ENCODE results near the gene SMIM7.
"Not testable (repeated sequence)": the region's sequence is repeated elsewhere in the genome, so short reads cannot be mapped to it uniquely, and the experiment has no call there.

Gene SMIM7

DNA sequence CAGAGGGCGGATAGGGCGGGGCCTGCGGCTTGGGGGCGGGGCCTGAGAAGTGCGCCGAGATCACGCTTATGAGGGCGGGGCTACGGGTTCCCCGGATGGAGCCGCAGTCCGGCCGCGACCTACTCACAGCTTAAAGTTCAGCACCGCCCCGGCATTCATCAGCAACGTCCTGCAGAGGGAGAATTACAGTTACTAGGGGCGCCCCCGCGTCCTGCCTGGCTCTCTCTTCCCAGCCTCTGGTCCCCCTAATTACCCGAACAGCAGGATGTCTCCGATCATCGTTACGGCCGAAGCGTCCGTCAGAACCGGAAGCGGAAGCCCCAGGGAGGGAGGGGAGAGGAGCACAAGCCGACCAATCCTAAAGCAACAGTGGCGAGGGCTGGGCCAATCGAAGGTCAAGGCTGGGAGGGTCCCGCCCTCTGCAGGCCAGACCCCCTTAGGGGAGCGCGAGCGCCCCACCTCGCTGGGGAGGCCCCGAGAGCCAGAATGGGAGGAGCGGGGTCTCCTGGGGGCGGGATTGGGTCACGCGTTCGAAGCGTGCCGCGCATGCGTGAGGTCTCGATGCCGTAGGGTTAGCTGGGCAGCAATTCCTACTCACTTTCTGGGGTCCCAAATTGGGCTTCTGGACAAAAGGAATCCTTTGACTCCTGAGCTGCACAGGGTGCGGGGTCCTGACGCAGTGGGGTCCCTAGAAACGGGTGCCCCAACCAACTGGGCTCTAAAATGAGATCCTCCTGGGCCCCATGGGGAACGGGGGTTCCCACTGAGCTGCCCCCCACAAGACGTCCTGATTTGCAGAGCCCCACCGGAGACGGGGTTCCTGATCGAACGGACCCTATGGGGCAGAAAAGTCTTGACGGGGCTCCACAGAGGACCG is at the start of gene SMIM7:
Gene SMIM7 (minus strand): TSS at position 313 of the 877 bp plus-strand sequence. CDS start 34 bp downstream, at position 279.
- DNase-seq (ENCODE audit: low read depth, low spot score): peak; percentile 98

DNA sequence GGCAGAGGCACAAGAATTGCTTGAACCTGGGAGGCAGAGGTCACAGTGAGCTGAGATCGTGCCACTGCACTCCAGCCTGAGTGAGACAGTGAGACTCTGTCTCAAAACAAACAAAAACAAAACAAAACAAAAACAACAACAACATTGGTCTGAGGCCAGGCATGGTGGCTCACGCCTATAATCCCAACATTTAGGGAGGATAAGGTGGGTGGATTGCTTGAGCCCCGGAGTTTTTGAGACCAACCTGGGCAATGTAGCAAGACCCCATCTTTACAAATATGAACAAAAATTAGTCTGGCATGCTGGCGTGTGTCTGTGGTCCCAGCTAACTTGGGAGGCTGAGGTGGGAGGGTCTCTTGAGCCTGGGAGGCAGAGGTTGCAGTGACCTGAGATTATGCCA is 43.7 kb upstream of the SMIM7 start:
- no peak for DNase-seq (ENCODE audit: low read depth, low spot score)

DNA sequence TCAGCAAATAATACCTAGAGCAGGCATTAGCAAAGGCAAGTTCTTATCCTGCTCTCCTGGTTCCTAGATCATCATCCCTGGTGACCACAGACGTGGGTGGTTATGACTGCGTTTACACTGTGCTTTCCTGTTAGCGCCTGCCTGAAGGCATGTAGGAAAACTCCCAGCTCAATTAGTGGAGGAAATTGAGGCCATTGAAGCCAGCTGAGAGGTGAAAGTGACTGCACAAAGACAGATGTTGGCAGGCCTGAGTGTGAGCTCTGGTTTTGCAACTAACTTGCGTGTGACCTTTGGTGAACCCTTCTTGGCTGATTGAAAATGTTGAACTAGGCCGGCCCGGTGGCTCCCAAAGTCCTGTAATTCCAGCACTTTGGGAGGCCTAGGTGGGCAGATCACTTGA is 42.2 kb upstream of the SMIM7 start:
- DNase-seq (ENCODE audit: low read depth, low spot score): no peak

DNA sequence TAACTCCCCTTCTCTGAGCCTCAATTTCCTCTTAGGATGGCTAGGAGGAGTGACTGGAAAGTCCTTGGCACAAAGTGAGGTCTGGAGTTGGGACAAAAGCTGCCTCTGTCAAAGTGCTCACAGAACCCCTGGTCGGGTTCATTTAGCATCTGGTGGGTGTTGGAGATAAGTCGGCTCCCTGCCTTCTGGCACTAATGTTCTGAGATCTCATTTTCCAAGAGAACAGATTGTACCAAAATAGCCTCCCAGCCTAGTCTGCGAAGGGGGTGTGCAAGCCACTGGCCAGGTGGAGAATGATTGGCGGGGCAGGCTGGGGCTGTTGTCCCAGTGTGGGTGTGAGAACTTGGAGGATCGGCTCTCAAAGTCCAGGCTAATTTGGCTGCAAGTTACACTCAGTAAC is 39.0 kb upstream of the SMIM7 start:
- no peak for DNase-seq (ENCODE audit: low read depth, low spot score)

DNA sequence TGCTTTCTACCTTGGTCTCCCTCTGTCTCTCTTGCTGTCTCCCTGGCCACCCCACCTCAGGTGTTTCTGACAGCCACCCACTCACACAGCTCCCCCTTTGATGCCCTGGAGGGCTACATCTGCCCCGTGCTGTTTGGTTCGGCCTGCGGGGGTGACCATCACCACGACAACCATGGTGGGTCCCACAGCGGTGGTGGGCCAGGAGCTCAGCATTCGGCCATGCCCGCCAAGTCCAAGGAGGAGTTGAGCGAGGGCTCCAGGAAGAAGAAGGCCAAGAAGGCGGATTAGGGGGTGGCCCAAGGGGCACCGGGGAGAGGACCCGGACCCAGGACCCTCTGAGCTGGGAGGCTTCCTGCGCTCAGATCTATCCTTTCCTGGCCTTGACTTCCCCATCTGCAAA is 28.1 kb upstream of the SMIM7 start:
- DNase-seq (ENCODE audit: low read depth, low spot score): no peak

DNA sequence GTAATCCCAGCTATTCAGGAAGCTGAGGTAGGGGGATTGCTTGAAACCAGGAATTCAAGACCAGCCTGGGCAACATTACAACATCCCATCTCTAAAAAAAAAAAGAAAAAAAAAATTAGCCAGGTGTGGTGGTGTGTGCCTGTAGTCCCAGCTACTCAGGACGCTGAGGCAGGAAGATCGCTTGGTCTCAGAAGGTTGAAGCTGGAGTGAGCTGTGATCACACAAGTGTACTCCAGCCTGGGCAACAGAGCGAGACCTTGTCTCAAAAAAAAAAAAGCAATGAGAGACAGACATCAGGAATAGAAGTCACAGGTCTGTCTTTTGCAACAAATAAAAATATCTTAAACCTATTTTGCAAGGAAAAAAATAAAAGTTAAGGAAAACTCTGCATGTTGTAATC is 24.3 kb upstream of the SMIM7 start:
- DNase-seq (ENCODE audit: low read depth, low spot score): no peak

DNA sequence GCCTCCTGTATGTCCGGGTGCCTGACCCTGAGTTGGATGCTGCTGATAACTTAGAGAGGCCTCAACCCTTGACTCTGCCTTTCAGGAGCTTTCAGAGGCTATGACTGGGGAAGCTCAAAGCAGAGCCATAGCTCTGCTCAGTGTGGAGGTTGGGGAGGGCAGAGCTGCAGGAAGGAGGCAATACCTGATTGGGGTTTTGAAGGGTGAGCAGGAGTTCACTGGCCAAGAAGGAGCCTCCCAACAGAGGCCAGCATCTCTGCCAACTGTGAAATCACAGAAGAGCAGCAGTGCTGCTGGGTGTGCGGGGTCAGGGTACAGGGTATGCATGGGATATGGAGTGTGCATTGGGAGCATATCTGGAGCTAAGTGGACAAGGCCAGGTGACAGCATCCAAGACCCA is 22.6 kb upstream of the SMIM7 start:
- DNase-seq (ENCODE audit: low read depth, low spot score): no peak

DNA sequence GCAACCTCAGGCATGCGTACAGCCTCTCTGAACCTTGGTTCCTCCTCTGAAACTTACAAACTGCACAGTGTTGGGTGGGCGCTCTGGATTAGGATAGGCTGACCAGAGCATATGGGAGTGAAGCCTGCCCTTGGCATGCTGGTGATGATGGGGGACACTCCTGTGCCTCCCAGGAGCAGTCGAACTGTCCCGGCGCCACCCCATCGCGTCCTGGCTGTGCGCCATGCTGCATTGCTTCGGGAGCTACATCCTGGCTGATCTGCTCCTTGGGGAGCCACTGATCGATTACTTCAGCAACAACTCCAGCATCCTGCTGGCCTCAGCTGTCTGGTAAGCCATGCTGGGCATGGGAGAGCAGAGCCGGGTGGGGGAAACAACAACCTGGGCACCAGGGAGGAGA is 19.9 kb upstream of the SMIM7 start:
- no peak for DNase-seq (ENCODE audit: low read depth, low spot score)

DNA sequence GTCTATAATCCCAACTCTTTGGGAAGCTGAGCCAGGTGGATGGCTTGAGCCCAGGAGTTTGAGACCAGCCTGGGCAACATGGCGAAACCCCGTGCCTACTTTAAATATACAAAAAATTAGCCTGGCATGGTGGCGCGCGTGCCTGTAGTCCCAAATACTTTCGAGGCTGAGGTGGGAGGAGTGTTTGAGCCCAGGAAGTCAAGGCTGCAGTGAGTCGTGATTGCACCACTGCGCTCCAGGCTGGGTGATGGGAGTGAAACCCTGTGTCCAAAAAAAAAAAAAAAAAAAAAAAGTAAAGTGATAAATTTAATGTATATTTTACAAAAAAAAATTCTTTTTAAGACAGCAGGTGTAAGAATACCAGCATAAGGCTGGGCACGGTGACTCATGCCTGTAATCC is 18.6 kb upstream of the SMIM7 start:
- no peak for DNase-seq (ENCODE audit: low read depth, low spot score)

DNA sequence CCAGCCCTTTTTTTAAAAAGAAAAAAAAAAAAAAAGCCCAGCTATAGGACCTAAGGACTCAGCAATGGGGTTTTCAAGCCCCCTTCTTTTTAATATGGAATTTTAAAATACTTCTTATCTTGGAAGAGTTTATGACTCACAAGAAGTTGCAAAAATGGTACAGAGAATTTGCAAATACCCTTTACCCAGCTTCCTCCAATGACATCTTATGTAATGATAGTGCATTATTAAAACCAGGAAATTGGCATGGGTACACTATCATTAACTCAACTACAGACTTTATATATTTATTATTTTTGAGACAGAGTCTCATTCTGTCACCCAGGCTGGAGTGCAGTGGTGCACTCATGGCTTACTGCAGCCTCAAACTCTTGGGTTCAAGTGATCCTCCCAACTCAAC is 17.1 kb upstream of the SMIM7 start:
- no peak for DNase-seq (ENCODE audit: low read depth, low spot score)

DNA sequence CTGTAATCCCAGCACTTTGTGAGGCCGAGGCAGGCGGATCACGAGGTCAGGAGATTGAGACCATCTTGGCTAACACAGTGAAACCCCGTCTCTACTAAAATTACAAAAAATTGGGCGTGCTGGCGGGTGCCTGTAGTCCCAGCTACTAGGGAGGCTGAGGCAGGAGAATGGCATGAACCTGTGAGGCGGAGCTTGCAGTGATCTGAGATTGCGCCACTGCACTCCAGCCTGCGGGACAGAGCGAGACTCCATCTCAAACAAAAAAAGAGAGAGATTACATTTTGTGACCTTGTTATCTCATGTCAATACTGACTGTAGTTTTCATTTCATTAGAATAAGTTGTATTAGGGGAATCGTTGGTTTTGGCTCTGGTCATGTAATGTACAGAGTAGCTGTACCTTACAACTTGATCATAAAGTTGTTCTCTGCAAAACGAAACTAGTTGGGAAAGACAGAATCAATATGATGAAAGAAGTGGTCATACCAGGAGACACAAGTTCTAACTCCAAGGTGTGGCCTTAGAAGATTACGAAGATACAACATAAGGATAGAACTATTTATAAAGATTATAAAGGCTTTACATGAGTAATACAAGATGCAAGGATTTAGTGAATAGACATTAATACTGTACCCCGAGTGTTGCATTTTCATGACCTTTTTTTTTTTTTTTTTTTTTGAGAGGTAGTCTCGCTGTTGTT is 16.3 kb upstream of the SMIM7 start:
- no peak for DNase-seq (ENCODE audit: low read depth, low spot score)

DNA sequence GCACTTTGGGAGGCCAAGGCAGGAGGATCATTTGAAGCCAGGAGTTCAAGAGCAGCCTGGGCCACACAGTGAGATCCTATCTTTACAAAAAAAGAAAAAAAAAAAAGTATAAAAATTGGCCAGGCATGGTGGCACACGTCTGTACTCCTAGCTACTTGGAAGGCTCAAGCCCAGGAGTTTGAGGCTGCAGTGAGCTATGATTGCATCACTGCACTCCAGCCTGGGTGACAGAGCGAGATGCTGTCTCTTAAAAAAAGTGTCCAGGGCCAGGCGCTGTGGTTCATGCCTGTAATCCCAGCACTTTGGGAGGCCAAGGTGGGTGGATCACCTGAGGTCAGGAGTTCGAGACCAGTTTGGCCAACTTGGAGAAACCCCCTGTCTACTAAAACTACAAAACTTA is 13.9 kb upstream of the SMIM7 start:
- not testable (repeated sequence) for DNase-seq (ENCODE audit: low read depth, low spot score)

DNA sequence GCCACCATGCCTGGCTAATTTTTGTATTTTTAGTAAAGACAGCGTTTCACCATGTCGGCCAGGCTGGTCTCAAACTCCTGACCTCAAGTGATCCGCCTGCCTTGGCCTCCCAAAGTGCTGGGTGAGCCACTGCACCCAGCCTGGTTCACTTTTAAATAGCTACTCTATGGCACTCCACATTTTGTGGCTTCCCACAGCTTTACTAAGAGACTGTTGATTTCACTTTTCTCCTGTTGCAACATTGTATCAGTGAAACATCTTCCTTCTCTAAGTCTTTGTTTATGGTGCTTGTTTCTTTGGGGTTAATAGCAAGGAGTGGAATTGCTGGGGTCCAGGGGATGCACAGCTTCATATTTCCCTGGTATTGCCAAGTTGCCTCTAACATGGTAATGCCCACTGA is 13.3 kb upstream of the SMIM7 start:
- DNase-seq (ENCODE audit: low read depth, low spot score): no peak

DNA sequence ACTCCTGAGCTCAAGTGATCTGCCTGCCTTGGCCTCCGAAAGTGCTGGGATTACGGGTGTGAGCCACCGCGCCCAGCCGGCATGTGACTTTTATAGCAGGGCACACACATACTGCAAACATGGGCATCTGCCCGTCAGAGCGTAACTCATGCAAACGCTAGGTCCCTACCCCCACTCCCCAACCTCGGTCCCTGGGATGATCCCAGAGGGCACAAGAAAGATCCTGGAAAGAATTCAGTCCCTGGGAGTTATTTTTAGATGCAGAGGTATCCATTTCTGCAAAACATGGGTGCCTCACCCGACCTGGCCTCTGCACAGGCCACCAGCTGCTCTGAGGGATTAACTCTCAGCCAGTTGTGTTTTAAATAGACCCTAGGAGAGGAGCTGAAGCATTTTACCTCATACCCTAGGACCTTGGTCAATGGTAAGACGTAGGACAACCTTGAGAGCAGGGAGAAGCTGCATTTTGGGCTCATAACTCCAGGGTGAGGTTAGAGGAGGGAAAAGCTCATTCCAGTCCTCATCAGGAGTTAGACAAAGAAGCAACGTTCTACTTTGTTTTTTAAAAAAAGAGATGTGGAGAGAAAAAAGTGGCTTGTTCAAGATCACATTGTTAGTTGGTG is 11.8 kb upstream of the SMIM7 start:
- DNase-seq (ENCODE audit: low read depth, low spot score): no peak

DNA sequence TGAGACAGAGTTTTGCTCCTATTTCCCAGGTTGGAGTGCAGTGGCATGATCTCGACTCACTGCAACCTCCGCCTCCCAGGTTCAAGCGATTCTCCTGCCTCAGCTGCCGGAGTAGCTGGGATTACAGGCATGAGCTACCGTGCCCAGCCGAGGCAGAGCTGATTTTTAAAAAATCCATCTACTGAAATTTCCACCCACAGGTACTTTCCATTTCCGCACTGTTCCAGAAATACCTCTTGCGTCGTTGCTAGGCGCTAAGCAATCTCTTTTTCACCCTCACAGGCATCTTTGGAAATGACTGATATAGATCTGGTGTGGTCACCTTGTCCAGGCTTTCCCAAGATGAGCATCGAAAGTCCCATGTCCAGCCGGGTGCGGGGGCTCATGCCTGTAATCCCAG is 10.3 kb upstream of the SMIM7 start:
- no peak for DNase-seq (ENCODE audit: low read depth, low spot score)

DNA sequence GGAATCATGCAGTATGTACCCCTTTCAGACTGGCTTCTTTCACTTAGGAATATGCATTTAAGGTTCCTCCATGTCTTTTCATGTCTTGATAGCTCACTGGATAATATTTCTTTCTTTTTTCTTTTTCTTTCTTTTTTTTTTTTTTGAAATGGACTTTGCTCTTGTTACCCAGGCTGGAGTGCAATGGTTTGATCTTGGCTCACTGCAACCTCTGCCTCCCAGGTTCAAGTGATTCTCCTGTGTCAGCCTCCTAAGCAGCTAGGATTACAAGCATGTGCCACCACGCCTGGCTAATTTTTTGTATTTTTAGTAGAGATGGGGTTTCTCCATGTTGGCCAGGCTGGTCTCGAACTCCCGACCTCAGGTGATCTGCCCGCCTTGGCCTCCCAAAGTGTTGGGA is 8.8 kb upstream of the SMIM7 start:
- not testable (repeated sequence) for DNase-seq (ENCODE audit: low read depth, low spot score)

DNA sequence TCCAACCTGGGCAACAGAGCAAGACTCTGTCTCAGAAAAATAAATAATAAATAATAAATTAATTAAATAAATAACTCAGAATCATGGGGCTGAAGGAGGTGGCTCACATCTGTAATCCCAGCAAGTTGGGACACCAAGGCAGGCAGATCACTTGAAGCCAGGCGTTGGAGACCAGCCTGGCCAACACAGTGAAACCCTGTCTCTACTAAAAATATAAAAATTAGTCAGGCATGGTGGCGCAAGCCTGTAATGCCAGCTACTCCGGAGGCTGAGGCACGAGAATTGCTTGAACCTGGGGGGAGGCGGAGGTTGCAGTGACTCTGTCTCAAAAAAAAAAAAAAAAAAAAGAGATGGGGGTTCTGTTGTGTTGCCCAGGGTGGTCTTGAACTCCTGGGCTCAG is 8.2 kb upstream of the SMIM7 start:
- no peak for DNase-seq (ENCODE audit: low read depth, low spot score)

DNA sequence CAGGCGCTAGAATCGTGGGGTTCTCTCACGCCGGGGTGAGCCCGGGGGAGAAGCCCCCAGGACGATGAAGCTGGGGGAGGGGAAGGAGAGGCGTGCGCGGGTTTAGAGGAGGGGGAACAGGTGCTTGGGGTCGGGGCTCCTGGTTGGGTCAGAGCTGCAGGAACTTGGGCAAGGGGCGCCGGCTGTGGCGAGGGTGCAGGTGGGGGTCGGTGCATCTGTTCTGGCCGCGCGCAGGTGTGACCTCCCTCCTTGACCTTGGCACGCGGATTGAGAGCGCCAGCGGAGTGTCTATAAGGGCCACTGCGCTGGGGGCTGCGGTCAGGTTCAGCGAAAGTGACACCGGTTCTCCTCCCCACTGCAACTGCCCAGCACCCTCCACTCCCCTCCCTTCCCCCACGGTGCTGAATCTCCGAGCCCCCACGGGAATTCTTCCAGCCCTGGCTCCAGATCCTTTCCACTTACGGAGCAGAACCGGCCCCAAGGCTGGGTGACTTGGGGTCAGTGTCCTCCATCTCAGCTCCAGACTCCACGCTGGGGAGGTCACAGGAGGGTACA is 1.6 kb upstream of the SMIM7 start:
- DNase-seq (ENCODE audit: low read depth, low spot score): no peak

DNA sequence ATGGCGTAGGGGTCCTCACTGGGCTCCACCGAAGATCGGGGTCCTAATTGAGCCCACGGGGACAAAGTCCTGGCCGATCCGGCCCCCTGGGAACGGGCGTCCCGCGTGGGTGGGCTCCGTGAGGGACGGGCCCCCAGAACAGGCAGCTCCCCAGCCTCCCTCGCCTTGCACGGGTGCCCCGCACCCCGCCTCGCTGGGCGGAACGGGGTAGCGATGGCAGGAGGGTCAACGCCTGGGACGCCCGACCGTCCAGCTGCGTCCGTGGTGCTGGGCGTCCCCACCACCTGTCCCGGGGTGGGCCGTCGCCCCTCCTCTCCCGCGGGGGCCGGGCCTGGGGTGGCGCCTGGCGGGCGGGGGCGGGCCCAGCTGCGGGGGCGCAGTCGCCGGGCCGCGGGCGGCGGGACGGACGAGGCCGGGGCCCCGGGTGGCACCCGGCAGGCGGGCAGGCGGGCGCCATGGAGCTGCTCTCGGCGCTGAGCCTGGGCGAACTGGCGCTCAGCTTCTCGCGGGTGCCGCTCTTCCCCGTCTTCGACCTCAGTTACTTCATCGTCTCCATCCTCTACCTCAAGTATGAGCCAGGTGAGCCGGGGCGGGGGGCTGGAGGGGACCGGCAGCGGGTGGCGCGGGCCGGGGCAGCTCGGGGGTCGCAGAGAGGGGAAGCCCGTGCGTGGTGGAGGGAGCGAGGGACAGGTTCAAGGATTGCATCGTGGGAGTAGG is 977 bp upstream of the SMIM7 start, which contains the start of gene TMEM38A:
Gene TMEM38A (plus strand): TSS at position 377 of the 717 bp plus-strand sequence. CDS start 79 bp downstream, at position 456.
- DNase-seq (ENCODE audit: low read depth, low spot score): no peak

DNA sequence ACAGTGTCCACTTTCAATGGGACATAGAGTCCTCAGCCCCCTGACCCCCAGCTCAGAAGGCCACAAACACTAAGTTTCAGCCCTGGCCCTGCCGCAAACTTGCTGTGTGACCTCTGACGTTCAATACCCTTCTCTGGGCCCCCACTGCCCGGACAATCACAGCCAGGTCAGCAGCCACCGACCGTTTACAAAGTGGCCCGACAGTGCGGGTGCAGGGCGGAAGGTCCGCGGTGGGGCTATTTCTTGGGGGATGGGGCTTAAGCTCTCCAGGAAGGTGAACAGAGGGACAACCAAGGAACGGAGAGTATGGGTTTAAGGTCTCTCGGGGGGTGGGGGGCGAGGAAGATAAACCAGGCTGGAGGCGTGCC is 496 bp downstream of the SMIM7 start:
- no peak for DNase-seq (ENCODE audit: low read depth, low spot score)

DNA sequence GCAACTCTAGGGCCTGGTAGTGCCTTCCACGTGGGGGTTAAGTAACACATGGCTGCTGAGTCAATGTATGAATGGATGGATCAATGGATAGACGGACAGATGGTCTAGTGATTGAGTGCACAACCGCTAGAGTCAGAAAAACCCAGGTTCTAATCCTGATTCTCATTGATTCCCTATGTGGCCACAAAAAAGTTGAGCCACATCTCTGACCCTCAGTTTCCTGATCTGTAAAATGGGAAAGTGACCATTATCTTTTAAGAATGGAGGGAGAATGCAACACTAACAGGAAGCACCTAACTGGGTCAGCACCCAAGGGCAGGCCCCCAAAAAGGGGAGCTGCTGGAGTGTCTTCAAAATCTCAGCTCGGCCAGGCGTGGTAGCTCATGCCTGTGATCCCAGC is 2.6 kb downstream of the SMIM7 start:
- no peak for DNase-seq (ENCODE audit: low read depth, low spot score)

DNA sequence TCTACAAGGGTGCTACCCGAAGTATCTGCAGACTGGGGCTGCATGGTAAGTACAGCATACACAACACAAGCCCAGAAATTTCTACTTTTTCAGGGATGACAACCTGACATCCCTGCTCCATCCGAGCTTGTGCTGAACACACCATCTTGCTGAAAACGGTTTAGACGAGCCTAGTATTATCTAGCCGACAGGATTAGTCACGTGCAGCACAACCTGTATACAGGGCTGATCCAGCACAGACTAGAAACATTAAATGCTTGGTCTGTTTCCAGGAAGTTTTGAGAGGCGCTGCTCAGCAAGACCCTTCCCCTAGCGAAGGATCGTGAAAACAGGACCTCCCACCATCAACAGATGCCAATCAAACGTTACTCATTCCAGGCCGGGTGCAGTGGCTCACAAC is 4.2 kb downstream of the SMIM7 start:
- no peak for DNase-seq (ENCODE audit: low read depth, low spot score)
